Measurements from ENCODE around the gene OR3A2.
"Not testable (repeated sequence)": the region's sequence is repeated elsewhere in the genome, so short reads cannot be mapped to it uniquely, and the experiment has no call there.

Gene OR3A2

GRCh38 chr17:3378321-3378720 lies 7.8 kb downstream of the OR3A2 start:
- no peak for DNase-seq (ENCODE audit: low spot score)
- H3K4me3 Mint-ChIP-seq: no peak overlapping the region
- no peak overlapping the region for H3K27ac Mint-ChIP-seq
- no peaks in the 10 kb centered on the region for H3K4me1 Mint-ChIP-seq (ENCODE audit: low read depth)
- peaks cover 4% of the 10 kb centered on the region for H3K9me3 Mint-ChIP-seq
- H3K27me3 Mint-ChIP-seq (ENCODE audit: low read depth): no peaks in the 10 kb centered on the region
- H3K36me3 Mint-ChIP-seq (ENCODE audit: low read depth): no peaks in the 10 kb centered on the region

DNA sequence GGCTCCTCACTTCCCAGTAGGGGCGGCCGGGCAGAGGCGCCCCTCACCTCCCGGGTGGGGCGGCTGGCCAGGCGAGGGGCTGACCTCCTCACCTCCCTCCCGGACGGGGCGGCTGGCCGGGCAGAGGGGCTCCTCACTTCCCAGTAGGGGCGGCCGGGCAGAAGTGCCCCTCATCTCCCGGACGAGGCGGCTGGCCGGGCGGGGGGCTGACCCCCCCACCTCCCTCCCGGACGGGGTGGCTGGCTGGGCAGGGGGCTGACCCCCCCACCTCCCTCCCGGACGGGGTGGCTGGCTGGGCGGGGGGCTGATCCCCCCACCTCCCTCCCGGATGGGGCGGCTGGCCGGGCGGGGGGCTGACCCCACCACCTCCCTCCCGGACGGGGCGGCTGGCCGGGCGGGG lies 14.9 kb downstream of the OR3A2 start:
- not testable (repeated sequence) for DNase-seq (ENCODE audit: low spot score); H3K36me3 Mint-ChIP-seq (ENCODE audit: low read depth); H3K4me1 Mint-ChIP-seq (ENCODE audit: low read depth); H3K9me3 Mint-ChIP-seq; H3K27me3 Mint-ChIP-seq (ENCODE audit: low read depth); H3K4me3 Mint-ChIP-seq; H3K27ac Mint-ChIP-seq

GRCh38 chr17:3342782-3343181 lies 43.3 kb downstream of the OR3A2 start:
- H3K27me3 Mint-ChIP-seq (ENCODE audit: low read depth); H3K4me3 Mint-ChIP-seq; H3K27ac Mint-ChIP-seq; H3K4me1 Mint-ChIP-seq (ENCODE audit: low read depth); DNase-seq (ENCODE audit: low spot score); H3K36me3 Mint-ChIP-seq (ENCODE audit: low read depth): not testable (repeated sequence)
- peaks cover 20% of the 10 kb centered on the region for H3K9me3 Mint-ChIP-seq

DNA sequence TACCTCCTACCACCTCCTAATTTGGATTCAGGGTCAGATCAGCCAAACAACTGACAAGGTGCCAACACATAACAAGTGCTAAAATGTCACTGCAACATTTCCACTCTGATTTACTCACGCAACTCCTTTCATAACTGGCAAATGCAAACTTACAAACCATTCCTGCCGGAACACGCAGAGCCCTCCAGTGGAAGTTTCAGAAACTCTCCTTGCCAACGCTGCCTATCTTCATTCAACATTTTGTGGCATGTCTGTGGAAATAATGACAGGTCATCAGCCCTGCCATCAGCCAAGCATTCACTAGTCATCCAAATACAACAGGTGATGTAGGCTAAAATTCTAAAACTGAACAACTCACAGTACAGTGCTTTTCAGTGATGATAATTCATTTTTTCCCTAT lies 50.2 kb downstream of the OR3A2 start:
- no peaks in the 10 kb centered on the region for H3K27me3 Mint-ChIP-seq (ENCODE audit: low read depth)
- H3K9me3 Mint-ChIP-seq: peaks cover 8% of the 10 kb centered on the region
- no peaks in the 10 kb centered on the region for H3K4me1 Mint-ChIP-seq (ENCODE audit: low read depth)

GRCh38 chr17:3318336-3318735 lies 67.8 kb downstream of the OR3A2 start:
- no peaks in the 10 kb centered on the region for H3K36me3 Mint-ChIP-seq (ENCODE audit: low read depth)
- no peaks in the 10 kb centered on the region for H3K4me1 Mint-ChIP-seq (ENCODE audit: low read depth)
- no peak overlapping the region for H3K4me3 Mint-ChIP-seq
- no peak for DNase-seq (ENCODE audit: low spot score)
- no peak overlapping the region for H3K27ac Mint-ChIP-seq
- H3K27me3 Mint-ChIP-seq (ENCODE audit: low read depth): no peaks in the 10 kb centered on the region
- peaks cover 5% of the 10 kb centered on the region for H3K9me3 Mint-ChIP-seq

More for the DNA sequence above, 50.2 kb downstream of the OR3A2 start:
- DNase-seq (ENCODE audit: low spot score): no peak
- Mint-ChIP-seq H3K4me3 (no peak overlapping the region), H3K27ac (no peak overlapping the region), H3K36me3 (ENCODE audit: low read depth) (no peaks in the 10 kb centered on the region)

- peaks cover under 1% of the 10 kb centered on the region for H3K9me3 Mint-ChIP-seq
- H3K4me3 Mint-ChIP-seq: no peak overlapping the region
- H3K27ac Mint-ChIP-seq: no peak overlapping the region
- DNase-seq (ENCODE audit: low spot score): no peak
- H3K27me3 Mint-ChIP-seq (ENCODE audit: low read depth): no peaks in the 10 kb centered on the region
- H3K36me3 Mint-ChIP-seq (ENCODE audit: low read depth): no peaks in the 10 kb centered on the region
- H3K4me1 Mint-ChIP-seq (ENCODE audit: low read depth): no peaks in the 10 kb centered on the region
Observed at GRCh38 chr17:3316836-3317235, 69.3 kb downstream of the OR3A2 start.

- Mint-ChIP-seq H3K27me3 (ENCODE audit: low read depth) (no peaks in the 10 kb centered on the region), H3K9me3 (no peaks in the 10 kb centered on the region)
- no peak for DNase-seq (ENCODE audit: low spot score)
Observed at GRCh38 chr17:3308603-3309002, 77.5 kb downstream of the OR3A2 start.

DNA sequence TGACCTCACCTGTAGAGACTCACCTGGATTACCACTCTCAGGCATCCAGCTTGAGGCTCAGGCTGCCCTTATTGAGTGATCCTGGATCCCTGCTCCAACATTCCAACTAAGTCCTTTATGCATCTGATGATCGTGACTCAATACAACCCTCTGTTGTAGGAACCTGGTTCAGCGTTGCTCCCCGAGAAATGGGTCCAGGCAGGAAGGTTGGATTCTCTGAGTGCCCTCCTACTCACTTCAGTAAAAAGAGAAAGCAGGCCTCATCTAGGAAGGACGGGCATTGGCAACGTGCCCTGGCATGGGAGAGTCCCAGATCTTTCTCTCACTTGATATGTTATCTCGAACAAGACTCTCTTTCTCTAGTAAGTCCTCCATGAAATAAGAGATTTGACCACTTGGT lies 87.8 kb downstream of the OR3A2 start, which contains the start of gene OR3A1:
OR3A1 (minus strand) TSS at position 101 of the 400 bp plus-strand sequence. CDS start 5,778 bp downstream, outside the sequence.
- Mint-ChIP-seq H3K4me1 (ENCODE audit: low read depth) (no peaks in the 10 kb centered on the region), H3K9me3 (no peaks in the 10 kb centered on the region), H3K4me3 (no peak within 1 kb of the TSS), H3K36me3 (ENCODE audit: low read depth) (no peaks in the 10 kb centered on the region), H3K27me3 (ENCODE audit: low read depth) (peaks cover 4% of the 10 kb centered on the region), H3K27ac (no peak within 1 kb of the TSS)
- DNase-seq (ENCODE audit: low spot score): no peak

More at GRCh38 chr17:3308603-3309002, 77.5 kb downstream of the OR3A2 start:
- H3K27ac Mint-ChIP-seq: no peak overlapping the region
- H3K4me3 Mint-ChIP-seq: no peak overlapping the region
- no peaks in the 10 kb centered on the region for H3K36me3 Mint-ChIP-seq (ENCODE audit: low read depth)
- H3K4me1 Mint-ChIP-seq (ENCODE audit: low read depth): no peaks in the 10 kb centered on the region

DNA sequence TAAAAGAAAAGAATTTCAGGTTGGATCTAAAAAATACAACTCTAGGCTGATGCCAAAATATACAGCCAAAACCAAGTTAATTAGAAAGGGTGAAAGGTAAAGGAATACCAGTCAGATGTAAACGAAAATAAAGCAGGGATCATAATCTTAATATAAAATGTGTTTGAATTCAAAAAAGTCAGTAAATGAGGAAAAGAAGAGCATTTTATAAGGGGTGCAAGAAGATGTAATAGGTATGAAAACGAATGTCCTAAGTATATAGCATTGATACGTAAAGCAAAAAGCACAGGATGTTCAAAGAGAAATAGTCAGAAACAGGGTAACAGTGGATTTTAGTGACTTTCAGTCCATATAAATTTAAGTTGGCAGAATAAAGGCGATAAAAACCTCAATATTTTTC lies 90.5 kb downstream of the OR3A2 start:
- no peaks in the 10 kb centered on the region for H3K9me3 Mint-ChIP-seq
- no peak overlapping the region for H3K4me3 Mint-ChIP-seq
- no peak for DNase-seq (ENCODE audit: low spot score)
- H3K27me3 Mint-ChIP-seq (ENCODE audit: low read depth): peaks cover 4% of the 10 kb centered on the region
- no peaks in the 10 kb centered on the region for H3K36me3 Mint-ChIP-seq (ENCODE audit: low read depth)
- H3K27ac Mint-ChIP-seq: no peak overlapping the region
- no peaks in the 10 kb centered on the region for H3K4me1 Mint-ChIP-seq (ENCODE audit: low read depth)

GRCh38 chr17:3293548-3293947 lies 92.6 kb downstream of the OR3A2 start:
- not testable (repeated sequence) for H3K36me3 Mint-ChIP-seq (ENCODE audit: low read depth); H3K27ac Mint-ChIP-seq; H3K4me1 Mint-ChIP-seq (ENCODE audit: low read depth); DNase-seq (ENCODE audit: low spot score); H3K9me3 Mint-ChIP-seq; H3K27me3 Mint-ChIP-seq (ENCODE audit: low read depth); H3K4me3 Mint-ChIP-seq

DNA sequence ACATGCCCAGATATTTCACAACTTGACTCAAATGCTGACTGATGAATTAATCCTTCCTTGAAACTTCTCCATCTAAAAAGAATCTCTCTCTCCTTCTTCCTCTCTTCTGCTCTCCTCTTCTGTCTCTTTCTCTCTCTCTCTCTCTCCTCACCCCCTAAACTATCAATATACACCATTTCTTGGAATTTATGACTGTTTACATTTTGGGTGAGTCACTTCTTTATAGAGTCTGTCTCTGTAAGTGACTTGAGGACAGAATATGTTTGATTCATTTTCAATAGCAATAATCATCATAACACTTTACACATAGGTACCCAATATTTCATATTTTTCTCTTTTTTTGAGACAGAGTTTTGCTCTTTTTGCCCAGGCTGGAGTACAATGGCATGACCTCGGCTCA lies 103.2 kb downstream of the OR3A2 start:
- no peaks in the 10 kb centered on the region for H3K36me3 Mint-ChIP-seq (ENCODE audit: low read depth)
- H3K27me3 Mint-ChIP-seq (ENCODE audit: low read depth): no peaks in the 10 kb centered on the region
- H3K27ac Mint-ChIP-seq: no peak overlapping the region
- DNase-seq (ENCODE audit: low spot score): no peak
- H3K4me1 Mint-ChIP-seq (ENCODE audit: low read depth): no peaks in the 10 kb centered on the region
- H3K9me3 Mint-ChIP-seq: no peaks in the 10 kb centered on the region
- no peak overlapping the region for H3K4me3 Mint-ChIP-seq

GRCh38 chr17:3276126-3276525 lies 110.0 kb downstream of the OR3A2 start:
- no peaks in the 10 kb centered on the region for H3K4me1 Mint-ChIP-seq (ENCODE audit: low read depth)
- H3K27me3 Mint-ChIP-seq (ENCODE audit: low read depth): no peaks in the 10 kb centered on the region
- no peak overlapping the region for H3K4me3 Mint-ChIP-seq
- DNase-seq (ENCODE audit: low spot score): no peak
- H3K9me3 Mint-ChIP-seq: peaks cover 6% of the 10 kb centered on the region
- no peaks in the 10 kb centered on the region for H3K36me3 Mint-ChIP-seq (ENCODE audit: low read depth)
- no peak overlapping the region for H3K27ac Mint-ChIP-seq

- Mint-ChIP-seq H3K27ac (no peak overlapping the region), H3K4me1 (ENCODE audit: low read depth) (no peaks in the 10 kb centered on the region), H3K27me3 (ENCODE audit: low read depth) (no peaks in the 10 kb centered on the region), H3K9me3 (peaks cover 9% of the 10 kb centered on the region), H3K36me3 (ENCODE audit: low read depth) (no peaks in the 10 kb centered on the region), H3K4me3 (no peak overlapping the region)
- no peak for DNase-seq (ENCODE audit: low spot score)
Observed at GRCh38 chr17:3271072-3271848, 114.8 kb downstream of the OR3A2 start.

DNA sequence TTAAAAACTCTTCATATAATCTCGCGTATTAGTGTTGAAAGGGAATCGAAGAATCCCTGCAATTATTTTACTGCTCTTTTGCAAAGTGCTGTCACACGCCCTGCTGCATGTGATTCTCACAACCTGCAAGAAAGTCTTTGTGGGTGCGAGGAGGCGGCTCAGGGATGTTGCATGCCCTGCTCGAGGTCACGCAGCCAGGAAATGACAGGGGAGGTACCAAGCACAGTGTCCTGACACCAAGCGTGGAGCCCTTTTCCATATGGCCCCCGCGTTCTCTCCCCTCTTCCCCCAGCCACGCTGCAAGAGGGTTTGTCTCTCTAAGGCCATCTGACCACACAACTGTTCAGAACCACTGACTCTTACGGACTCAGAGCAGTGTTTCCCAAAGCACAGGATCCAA lies 125.5 kb downstream of the OR3A2 start:
- no peaks in the 10 kb centered on the region for H3K27me3 Mint-ChIP-seq (ENCODE audit: low read depth)
- no peaks in the 10 kb centered on the region for H3K9me3 Mint-ChIP-seq
- no peak for DNase-seq (ENCODE audit: low spot score)
- no peaks in the 10 kb centered on the region for H3K4me1 Mint-ChIP-seq (ENCODE audit: low read depth)
- no peak overlapping the region for H3K27ac Mint-ChIP-seq
- no peak overlapping the region for H3K4me3 Mint-ChIP-seq
- no peaks in the 10 kb centered on the region for H3K36me3 Mint-ChIP-seq (ENCODE audit: low read depth)

DNA sequence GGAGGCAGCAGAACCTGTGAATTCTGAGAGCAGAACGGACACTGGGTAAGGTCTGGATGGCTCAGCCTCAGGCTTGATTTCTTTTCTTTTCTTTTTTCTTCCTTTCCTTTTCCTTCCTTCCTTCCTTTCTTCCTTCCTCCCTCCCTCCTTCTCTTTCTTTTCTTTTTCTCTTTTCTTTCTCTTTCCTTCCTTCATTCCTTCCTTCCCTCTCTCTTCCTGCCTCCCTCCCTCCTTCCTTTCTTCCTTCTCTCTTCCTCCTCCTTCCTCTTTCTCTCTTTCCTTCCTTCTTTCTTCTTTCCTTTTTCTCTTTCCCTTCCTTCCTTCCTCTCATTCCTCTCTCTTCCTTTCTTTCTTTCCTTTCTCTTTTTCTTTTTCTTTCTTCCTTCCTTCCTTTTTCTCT lies 125.9 kb downstream of the OR3A2 start:
- no peaks in the 10 kb centered on the region for H3K9me3 Mint-ChIP-seq
- H3K36me3 Mint-ChIP-seq (ENCODE audit: low read depth): no peaks in the 10 kb centered on the region
- DNase-seq (ENCODE audit: low spot score): no peak
- no peak overlapping the region for H3K4me3 Mint-ChIP-seq
- H3K27ac Mint-ChIP-seq: no peak overlapping the region
- no peaks in the 10 kb centered on the region for H3K27me3 Mint-ChIP-seq (ENCODE audit: low read depth)
- H3K4me1 Mint-ChIP-seq (ENCODE audit: low read depth): no peaks in the 10 kb centered on the region

Measured in T-helper 2 cell treated with Interferon-gamma antibody and Interleukin-4, amounts not matched to agents 5 μg/mL and 100 μg/mL, for 36 hours (primary cell).